GM23338 (cell line): ENCODE data around the gene NIN. TPM values are rescaled to one million over a fixed set of nuclear protein-coding genes. Genes with fewer than 3 reads are reported as not detected.

Experiments
- ATAC-seq: fragments of 200-7000 bp; cut with Tn5 transposase; 3 replicates; pipeline ENCODE4 v1.9.1; 2020
- DNase-seq: peaks from one replicate; pipeline ENCODE4 v3.0.0-alpha.2; 2015; ENCODE audit warnings: low spot score
- H2AFZ ChIP-seq: fragments of 200-600 bp; sonication (generic); 2 replicates; pipeline ENCODE4 v1.8.0; 2016; ENCODE audit warnings: antibody characterized with exemption, mild to moderate bottlenecking, moderate library complexity
- H3F3A ChIP-seq: fragments of 200-600 bp; sonication (generic); replicated peaks from 2 replicates; pipeline ENCODE4 v1.8.0; 2017; ENCODE audit warnings: antibody characterized with exemption, mixed run types, low read depth
- H3K27ac ChIP-seq: fragments of 200-600 bp; sonication (generic); 2 replicates; pipeline ENCODE4 v1.6.1; 2016; ENCODE audit warnings: low read depth
- H3K27me3 ChIP-seq: fragments of 200-600 bp; sonication (generic); 2 replicates; pipeline ENCODE4 v1.8.0; 2016; ENCODE audit warnings: mild to moderate bottlenecking, mixed run types, moderate library complexity; ENCODE audit not compliant: insufficient read depth
- H3K36me3 ChIP-seq: fragments of 200-600 bp; sonication (generic); 2 replicates; pipeline ENCODE4 v1.8.0; 2016; ENCODE audit warnings: mild to moderate bottlenecking; ENCODE audit not compliant: insufficient read depth
- H3K4me1 ChIP-seq: fragments of 200-600 bp; sonication (generic); 2 replicates; pipeline ENCODE4 v1.8.0; 2016; ENCODE audit warnings: mild to moderate bottlenecking, moderate library complexity; ENCODE audit not compliant: insufficient read depth
- H3K4me2 ChIP-seq: fragments of 200-600 bp; sonication (generic); 2 replicates; pipeline ENCODE4 v1.7.1; 2017; ENCODE audit warnings: mixed run types
- H3K4me3 ChIP-seq: fragments of 200-600 bp; sonication (generic); 2 replicates; pipeline ENCODE4 v1.6.1; 2016; ENCODE audit warnings: mixed run types
- H3K79me2 ChIP-seq: fragments of 200-600 bp; sonication (generic); replicated peaks from 2 replicates; pipeline ENCODE4 v1.8.0; 2017; ENCODE audit warnings: mild to moderate bottlenecking; ENCODE audit not compliant: insufficient read depth
- H3K9me2 ChIP-seq: fragments of 200-600 bp; sonication (generic); 2 replicates; pipeline ENCODE4 v1.8.0; 2017; ENCODE audit not compliant: insufficient read depth
- H4K20me1 ChIP-seq: fragments of 200-600 bp; sonication (generic); replicated peaks from 2 replicates; pipeline ENCODE4 v1.8.0; 2017; ENCODE audit warnings: mild to moderate bottlenecking; ENCODE audit not compliant: insufficient read depth
- H3K27ac Mint-ChIP-seq: 2 replicates; pipeline ENCODE4 v1.8.0; 2020; ENCODE audit warnings: inconsistent platforms, mild to moderate bottlenecking, moderate library complexity, mixed read lengths
- H3K27me3 Mint-ChIP-seq: 3 replicates; pipeline ENCODE4 v1.8.0; 2022; ENCODE audit warnings: low read depth, mild to moderate bottlenecking, moderate library complexity, mixed read lengths, inconsistent platforms; ENCODE audit not compliant: insufficient read depth, poor library complexity
- H3K36me3 Mint-ChIP-seq: 3 replicates; pipeline ENCODE4 v1.8.0; 2021; ENCODE audit warnings: low read depth, mild to moderate bottlenecking, inconsistent platforms, moderate library complexity, mixed read lengths
- H3K4me1 Mint-ChIP-seq: 3 replicates; pipeline ENCODE4 v1.8.0; 2020; ENCODE audit warnings: mild to moderate bottlenecking, inconsistent platforms, mixed read lengths
- H3K4me3 Mint-ChIP-seq: 3 replicates; pipeline ENCODE4 v1.8.0; 2021; ENCODE audit warnings: moderate library complexity, mild to moderate bottlenecking, inconsistent platforms, mixed read lengths
- H3K9me3 Mint-ChIP-seq: 3 replicates; pipeline ENCODE4 v1.8.0; 2020; ENCODE audit warnings: moderate library complexity, mild to moderate bottlenecking, inconsistent platforms, mixed read lengths
- CREB1 ChIP-seq: fragments of 250-450 bp; sonication (Bioruptor Pico); IDR thresholded peaks from 2 replicates; pipeline ENCODE4 v1.5.0; 2020; ENCODE audit warnings: low read depth, mild to moderate bottlenecking, moderate library complexity
- ETS1 ChIP-seq: IDR thresholded peaks from 2 replicates; pipeline ENCODE4 v1.6.1; 2016; ENCODE audit warnings: antibody characterized with exemption
- EZH2 ChIP-seq: fragments of 200-600 bp; sonication (generic); IDR thresholded peaks from one replicate; pipeline ENCODE4 v1.8.0; 2017; ENCODE audit warnings: antibody characterized with exemption, mild to moderate bottlenecking, low read depth; ENCODE audit not compliant: unreplicated experiment
- EZH2phosphoT487 ChIP-seq: fragments of 200-600 bp; sonication (generic); IDR thresholded peaks from one replicate; pipeline ENCODE4 v1.8.1; 2018; ENCODE audit warnings: antibody characterized with exemption; ENCODE audit not compliant: unreplicated experiment
- JUNB ChIP-seq: IDR thresholded peaks from one replicate; pipeline ENCODE4 v1.6.1; 2016; ENCODE audit warnings: antibody characterized with exemption; ENCODE audit not compliant: unreplicated experiment
- NANOG ChIP-seq: IDR thresholded peaks from 2 replicates; pipeline ENCODE4 v1.6.1; 2016; ENCODE audit warnings: antibody characterized with exemption, borderline replicate concordance
- POLR2AphosphoS5 ChIP-seq: IDR thresholded peaks from 2 replicates; pipeline ENCODE4 v1.6.1; 2016; ENCODE audit warnings: antibody characterized with exemption, low read depth
- STAT1 ChIP-seq: IDR thresholded peaks from one replicate; pipeline ENCODE4 v1.6.1; 2016; ENCODE audit warnings: antibody characterized with exemption; ENCODE audit not compliant: unreplicated experiment
- ZNF114 ChIP-seq: fragments of 250-450 bp; sonication (Bioruptor Pico); IDR thresholded peaks from 2 replicates; pipeline ENCODE4 v1.5.0; 2020; ENCODE audit warnings: mild to moderate bottlenecking, moderate library complexity
- ZNF331 ChIP-seq: fragments of 250-450 bp; sonication (Bioruptor Pico); IDR thresholded peaks from 2 replicates; pipeline ENCODE4 v1.5.0; 2020; ENCODE audit warnings: low read depth, mild to moderate bottlenecking, moderate library complexity
- polyA plus RNA-seq: library from polyadenylated mRNA; unstranded; fragments of >200 nt; fragmentation: Nextera tagmentation; extraction: Ambion mirVana; gene quantifications from 2 replicates; pipeline ENCODE4 v1.2.1, GENCODE V29; 2016
- total RNA-seq: library from RNA; depleted of rRNA; stranded (reverse); fragments of >200 nt; shearing (Covaris generic); gene quantifications from 2 replicates; pipeline ENCODE4 v1.2.3, GENCODE V29; 2014
- TF ChIP-seq, protein P1 (sequence below): fragments of 250-450 bp; sonication (Bioruptor Pico); IDR thresholded peaks from 2 replicates; pipeline ENCODE4 v1.5.0; 2020; ENCODE audit warnings: mild to moderate bottlenecking, moderate library complexity
- TF ChIP-seq, protein P2 (sequence below), 2 experiments: fragments of 200-600 bp in 1 of 2; sonication (generic) in 1 of 2; conservative IDR thresholded peaks; 2 replicates each; pipeline versions ENCODE4 v1.5.1 to v1.6.1; 2016 to 2017; ENCODE audit warnings: antibody characterized with exemption in 2 of 2, low read depth in 2 of 2, mild to moderate bottlenecking in 2 of 2, moderate library complexity in 1 of 2
- TF ChIP-seq, protein P3 (sequence below): IDR thresholded peaks from one replicate; pipeline ENCODE4 v1.6.1; 2018; ENCODE audit warnings: antibody characterized with exemption; ENCODE audit not compliant: unreplicated experiment

The NIN gene
- total and polyA plus RNA-seq, 2 experiments from 2014 or later = 7.4 to 17.4 TPM

DNA sequence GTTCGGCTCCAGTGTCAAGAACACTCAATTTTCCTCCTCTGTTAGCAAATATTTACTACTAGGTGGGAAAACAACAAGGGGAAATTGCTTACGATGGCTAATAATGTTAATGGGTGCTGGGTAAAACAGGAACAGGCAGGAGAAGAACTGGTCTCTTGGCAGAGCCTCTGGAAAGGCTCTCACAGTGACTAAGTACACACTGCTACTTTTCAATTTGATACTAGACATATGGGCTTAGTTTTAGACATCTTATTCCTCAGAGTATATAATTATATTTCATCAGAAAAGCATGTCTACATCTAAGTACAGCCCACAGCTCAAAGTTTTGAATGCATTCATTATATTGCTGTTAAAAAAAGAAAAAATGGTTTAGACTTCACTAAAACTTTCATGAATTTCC is 97.5 kb downstream of the NIN start:
- no peaks in the 10 kb centered on the region for H3F3A ChIP-seq
- no peak overlapping the region for H3K4me3 ChIP-seq
- no peaks in the 10 kb centered on the region for H4K20me1 ChIP-seq
- ATAC-seq (no peak), DNase-seq (no peak)
- H3K9me3 Mint-ChIP-seq = peaks cover 7% of the 10 kb centered on the region; the same call in 1 of the 3 replicates
- H3K27me3 ChIP-seq = no peaks in the 10 kb centered on the region
- no peak overlapping the region for H3K27ac ChIP-seq
- no peaks in the 10 kb centered on the region for H3K4me1 Mint-ChIP-seq
- peaks cover 45% of the 10 kb centered on the region for H3K36me3 Mint-ChIP-seq
- H3K4me1 ChIP-seq = no peaks in the 10 kb centered on the region
- no peak overlapping the region for H2AFZ ChIP-seq
- peaks cover 2% of the 10 kb centered on the region for H3K27me3 Mint-ChIP-seq
- no peak overlapping the region for H3K4me2 ChIP-seq
- H3K36me3 ChIP-seq = peaks cover 10% of the 10 kb centered on the region; the same call in 1 of the 2 replicates
- H3K79me2 ChIP-seq = no peaks in the 10 kb centered on the region
- H3K9me2 ChIP-seq = no peaks in the 10 kb centered on the region
- TF ChIP-seq, protein P1, sequence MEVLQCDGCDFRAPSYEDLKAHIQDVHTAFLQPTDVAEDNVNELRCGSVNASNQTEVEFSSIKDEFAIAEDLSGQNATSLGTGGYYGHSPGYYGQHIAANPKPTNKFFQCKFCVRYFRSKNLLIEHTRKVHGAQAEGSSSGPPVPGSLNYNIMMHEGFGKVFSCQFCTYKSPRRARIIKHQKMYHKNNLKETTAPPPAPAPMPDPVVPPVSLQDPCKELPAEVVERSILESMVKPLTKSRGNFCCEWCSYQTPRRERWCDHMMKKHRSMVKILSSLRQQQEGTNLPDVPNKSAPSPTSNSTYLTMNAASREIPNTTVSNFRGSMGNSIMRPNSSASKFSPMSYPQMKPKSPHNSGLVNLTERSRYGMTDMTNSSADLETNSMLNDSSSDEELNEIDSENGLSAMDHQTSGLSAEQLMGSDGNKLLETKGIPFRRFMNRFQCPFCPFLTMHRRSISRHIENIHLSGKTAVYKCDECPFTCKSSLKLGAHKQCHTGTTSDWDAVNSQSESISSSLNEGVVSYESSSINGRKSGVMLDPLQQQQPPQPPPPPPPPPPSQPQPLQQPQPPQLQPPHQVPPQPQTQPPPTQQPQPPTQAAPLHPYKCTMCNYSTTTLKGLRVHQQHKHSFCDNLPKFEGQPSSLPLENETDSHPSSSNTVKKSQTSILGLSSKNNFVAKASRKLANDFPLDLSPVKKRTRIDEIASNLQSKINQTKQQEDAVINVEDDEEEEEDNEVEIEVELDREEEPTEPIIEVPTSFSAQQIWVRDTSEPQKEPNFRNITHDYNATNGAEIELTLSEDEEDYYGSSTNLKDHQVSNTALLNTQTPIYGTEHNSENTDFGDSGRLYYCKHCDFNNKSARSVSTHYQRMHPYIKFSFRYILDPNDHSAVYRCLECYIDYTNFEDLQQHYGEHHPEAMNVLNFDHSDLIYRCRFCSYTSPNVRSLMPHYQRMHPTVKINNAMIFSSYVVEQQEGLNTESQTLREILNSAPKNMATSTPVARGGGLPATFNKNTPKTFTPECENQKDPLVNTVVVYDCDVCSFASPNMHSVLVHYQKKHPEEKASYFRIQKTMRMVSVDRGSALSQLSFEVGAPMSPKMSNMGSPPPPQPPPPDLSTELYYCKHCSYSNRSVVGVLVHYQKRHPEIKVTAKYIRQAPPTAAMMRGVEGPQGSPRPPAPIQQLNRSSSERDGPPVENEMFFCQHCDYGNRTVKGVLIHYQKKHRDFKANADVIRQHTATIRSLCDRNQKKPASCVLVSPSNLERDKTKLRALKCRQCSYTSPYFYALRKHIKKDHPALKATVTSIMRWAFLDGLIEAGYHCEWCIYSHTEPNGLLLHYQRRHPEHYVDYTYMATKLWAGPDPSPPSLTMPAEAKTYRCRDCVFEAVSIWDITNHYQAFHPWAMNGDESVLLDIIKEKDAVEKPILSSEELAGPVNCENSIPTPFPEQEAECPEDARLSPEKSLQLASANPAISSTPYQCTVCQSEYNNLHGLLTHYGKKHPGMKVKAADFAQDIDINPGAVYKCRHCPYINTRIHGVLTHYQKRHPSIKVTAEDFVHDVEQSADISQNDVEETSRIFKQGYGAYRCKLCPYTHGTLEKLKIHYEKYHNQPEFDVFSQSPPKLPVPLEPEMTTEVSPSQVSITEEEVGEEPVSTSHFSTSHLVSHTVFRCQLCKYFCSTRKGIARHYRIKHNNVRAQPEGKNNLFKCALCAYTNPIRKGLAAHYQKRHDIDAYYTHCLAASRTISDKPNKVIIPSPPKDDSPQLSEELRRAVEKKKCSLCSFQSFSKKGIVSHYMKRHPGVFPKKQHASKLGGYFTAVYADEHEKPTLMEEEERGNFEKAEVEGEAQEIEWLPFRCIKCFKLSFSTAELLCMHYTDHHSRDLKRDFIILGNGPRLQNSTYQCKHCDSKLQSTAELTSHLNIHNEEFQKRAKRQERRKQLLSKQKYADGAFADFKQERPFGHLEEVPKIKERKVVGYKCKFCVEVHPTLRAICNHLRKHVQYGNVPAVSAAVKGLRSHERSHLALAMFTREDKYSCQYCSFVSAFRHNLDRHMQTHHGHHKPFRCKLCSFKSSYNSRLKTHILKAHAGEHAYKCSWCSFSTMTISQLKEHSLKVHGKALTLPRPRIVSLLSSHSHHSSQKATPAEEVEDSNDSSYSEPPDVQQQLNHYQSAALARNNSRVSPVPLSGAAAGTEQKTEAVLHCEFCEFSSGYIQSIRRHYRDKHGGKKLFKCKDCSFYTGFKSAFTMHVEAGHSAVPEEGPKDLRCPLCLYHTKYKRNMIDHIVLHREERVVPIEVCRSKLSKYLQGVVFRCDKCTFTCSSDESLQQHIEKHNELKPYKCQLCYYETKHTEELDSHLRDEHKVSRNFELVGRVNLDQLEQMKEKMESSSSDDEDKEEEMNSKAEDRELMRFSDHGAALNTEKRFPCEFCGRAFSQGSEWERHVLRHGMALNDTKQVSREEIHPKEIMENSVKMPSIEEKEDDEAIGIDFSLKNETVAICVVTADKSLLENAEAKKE (CRISPR knock-in tag) = no peak
- TF ChIP-seq ZNF114 (CRISPR knock-in tag) = no peak
- no peak for TF ChIP-seq POLR2AphosphoS5
- TF ChIP-seq EZH2phosphoT487 = no peak
- TF ChIP-seq, protein P2, sequence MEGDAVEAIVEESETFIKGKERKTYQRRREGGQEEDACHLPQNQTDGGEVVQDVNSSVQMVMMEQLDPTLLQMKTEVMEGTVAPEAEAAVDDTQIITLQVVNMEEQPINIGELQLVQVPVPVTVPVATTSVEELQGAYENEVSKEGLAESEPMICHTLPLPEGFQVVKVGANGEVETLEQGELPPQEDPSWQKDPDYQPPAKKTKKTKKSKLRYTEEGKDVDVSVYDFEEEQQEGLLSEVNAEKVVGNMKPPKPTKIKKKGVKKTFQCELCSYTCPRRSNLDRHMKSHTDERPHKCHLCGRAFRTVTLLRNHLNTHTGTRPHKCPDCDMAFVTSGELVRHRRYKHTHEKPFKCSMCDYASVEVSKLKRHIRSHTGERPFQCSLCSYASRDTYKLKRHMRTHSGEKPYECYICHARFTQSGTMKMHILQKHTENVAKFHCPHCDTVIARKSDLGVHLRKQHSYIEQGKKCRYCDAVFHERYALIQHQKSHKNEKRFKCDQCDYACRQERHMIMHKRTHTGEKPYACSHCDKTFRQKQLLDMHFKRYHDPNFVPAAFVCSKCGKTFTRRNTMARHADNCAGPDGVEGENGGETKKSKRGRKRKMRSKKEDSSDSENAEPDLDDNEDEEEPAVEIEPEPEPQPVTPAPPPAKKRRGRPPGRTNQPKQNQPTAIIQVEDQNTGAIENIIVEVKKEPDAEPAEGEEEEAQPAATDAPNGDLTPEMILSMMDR (conservative IDR thresholded peaks at IDR 0.05; ENCODE audit: low read depth in 2 of 2) = no peak
- TF ChIP-seq EZH2 = no peak
- TF ChIP-seq, protein P3, sequence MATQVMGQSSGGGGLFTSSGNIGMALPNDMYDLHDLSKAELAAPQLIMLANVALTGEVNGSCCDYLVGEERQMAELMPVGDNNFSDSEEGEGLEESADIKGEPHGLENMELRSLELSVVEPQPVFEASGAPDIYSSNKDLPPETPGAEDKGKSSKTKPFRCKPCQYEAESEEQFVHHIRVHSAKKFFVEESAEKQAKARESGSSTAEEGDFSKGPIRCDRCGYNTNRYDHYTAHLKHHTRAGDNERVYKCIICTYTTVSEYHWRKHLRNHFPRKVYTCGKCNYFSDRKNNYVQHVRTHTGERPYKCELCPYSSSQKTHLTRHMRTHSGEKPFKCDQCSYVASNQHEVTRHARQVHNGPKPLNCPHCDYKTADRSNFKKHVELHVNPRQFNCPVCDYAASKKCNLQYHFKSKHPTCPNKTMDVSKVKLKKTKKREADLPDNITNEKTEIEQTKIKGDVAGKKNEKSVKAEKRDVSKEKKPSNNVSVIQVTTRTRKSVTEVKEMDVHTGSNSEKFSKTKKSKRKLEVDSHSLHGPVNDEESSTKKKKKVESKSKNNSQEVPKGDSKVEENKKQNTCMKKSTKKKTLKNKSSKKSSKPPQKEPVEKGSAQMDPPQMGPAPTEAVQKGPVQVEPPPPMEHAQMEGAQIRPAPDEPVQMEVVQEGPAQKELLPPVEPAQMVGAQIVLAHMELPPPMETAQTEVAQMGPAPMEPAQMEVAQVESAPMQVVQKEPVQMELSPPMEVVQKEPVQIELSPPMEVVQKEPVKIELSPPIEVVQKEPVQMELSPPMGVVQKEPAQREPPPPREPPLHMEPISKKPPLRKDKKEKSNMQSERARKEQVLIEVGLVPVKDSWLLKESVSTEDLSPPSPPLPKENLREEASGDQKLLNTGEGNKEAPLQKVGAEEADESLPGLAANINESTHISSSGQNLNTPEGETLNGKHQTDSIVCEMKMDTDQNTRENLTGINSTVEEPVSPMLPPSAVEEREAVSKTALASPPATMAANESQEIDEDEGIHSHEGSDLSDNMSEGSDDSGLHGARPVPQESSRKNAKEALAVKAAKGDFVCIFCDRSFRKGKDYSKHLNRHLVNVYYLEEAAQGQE = no peak
- TF ChIP-seq ZNF331 (CRISPR knock-in tag) = no peak
- TF ChIP-seq ETS1 = no peak
- TF ChIP-seq JUNB = no peak
- no peak for TF ChIP-seq STAT1
- TF ChIP-seq CREB1 (CRISPR knock-in tag) = no peak
- no peak for TF ChIP-seq NANOG
- H3K27ac Mint-ChIP-seq = no peak overlapping the region
- H3K4me3 Mint-ChIP-seq = no peak overlapping the region
